SK-N-SH (cell line): ENCODE data around the gene MAML3. TPM values are rescaled to one million over a fixed set of nuclear protein-coding genes. Genes with fewer than 3 reads are reported as not detected.

Experiments
- CTCF ChIA-PET: fragments of 300-600, 350-600 bp; formaldehyde crosslinking; extraction: SDS; loops from one replicate; lab custom pipeline; 2021; lab: Yijun Ruan, JAX
- POLR2A ChIA-PET: fragments of 350-600 bp; sonication (Branson Sonifier 250); formaldehyde crosslinking; extraction: SDS; loops from one replicate; lab custom pipeline; 2020; ENCODE audit warnings: antibody characterized with exemption, inconsistent platforms; lab: Yijun Ruan, JAX
- DNase-seq: peaks from one replicate; pipeline ENCODE4 v3.0.0; 2012
- H2AFZ ChIP-seq: fragments of 200-600 bp; sonication (generic); 2 replicates; pipeline ENCODE4 v1.8.1; 2016; ENCODE audit warnings: antibody characterized with exemption, mild to moderate bottlenecking, low read depth
- H3F3A ChIP-seq: fragments of 200-600 bp; sonication (generic); replicated peaks from 2 replicates; pipeline ENCODE3; 2016; ENCODE audit warnings: antibody characterized with exemption, mild to moderate bottlenecking; ENCODE audit not compliant: insufficient read depth
- H3K27ac ChIP-seq, 2 experiments: fragments of 200-500 bp in 1 of 2; fragments of 200-600 bp in 1 of 2; sonication (Bioruptor generic) in 1 of 2; sonication (generic), shearing (Covaris generic) in 1 of 2; 2 replicates each; pipeline versions ENCODE4 v1.5.1 to v1.6.1; 2014 to 2016; ENCODE audit warnings: low read depth in 2 of 2, inconsistent platforms in 1 of 2, low read length in 1 of 2, mild to moderate bottlenecking in 1 of 2, mixed read lengths in 1 of 2
- H3K27me3 ChIP-seq: fragments of 200-600 bp; sonication (generic), shearing (Covaris generic); 2 replicates; pipeline ENCODE4 v1.6.1; 2016; ENCODE audit warnings: mixed run types; ENCODE audit not compliant: insufficient read depth
- H3K36me3 ChIP-seq, 2 experiments: fragments of 200-500 bp in 1 of 2; fragments of 200-600 bp in 1 of 2; sonication (Bioruptor generic) in 1 of 2; sonication (generic) in 1 of 2; replicated peaks in 1 of 2; 2 replicates each; pipeline versions ENCODE3 to v1.5.1; 2014 to 2016; ENCODE audit warnings: low read length in 1 of 2, mild to moderate bottlenecking in 1 of 2; ENCODE audit not compliant: insufficient read depth in 2 of 2, control insufficient read depth in 1 of 2
- H3K4me1 ChIP-seq, 2 experiments: fragments of 200-500 bp in 1 of 2; fragments of 200-600 bp in 1 of 2; sonication (Bioruptor generic) in 1 of 2; sonication (generic), shearing (Covaris generic) in 1 of 2; 2 replicates each; pipeline versions ENCODE4 v1.5.1 to v1.6.1; 2014 to 2016; ENCODE audit warnings: low read depth in 1 of 2, low read length in 1 of 2, mixed run types in 1 of 2; ENCODE audit not compliant: insufficient read depth in 2 of 2, control insufficient read depth in 1 of 2
- H3K4me2 ChIP-seq: fragments of 200-600 bp; sonication (generic), shearing (Covaris generic); 2 replicates; pipeline ENCODE4 v1.6.1; 2017; ENCODE audit warnings: mixed run types
- H3K4me3 ChIP-seq, 2 experiments: fragments of 200-500 bp in 1 of 2; fragments of 200-600 bp in 1 of 2; sonication (Bioruptor generic) in 1 of 2; sonication (generic), shearing (Covaris generic) in 1 of 2; 2 replicates each; pipeline versions ENCODE4 v1.5.1 to v1.8.1; 2014 to 2016; ENCODE audit warnings: low read depth in 2 of 2, inconsistent platforms in 1 of 2, low read length in 1 of 2, mild to moderate bottlenecking in 1 of 2, mixed read lengths in 1 of 2, moderate library complexity in 1 of 2
- H3K79me2 ChIP-seq: fragments of 200-600 bp; sonication (generic); 2 replicates; pipeline ENCODE4 v1.8.1; 2017; ENCODE audit warnings: mild to moderate bottlenecking; ENCODE audit not compliant: insufficient read depth
- H3K9ac ChIP-seq: fragments of 200-600 bp; sonication (generic); 2 replicates; pipeline ENCODE4 v1.6.1; 2017; ENCODE audit warnings: mixed run types
- H3K9me2 ChIP-seq: fragments of 200-600 bp; sonication (generic); 2 replicates; pipeline ENCODE4 v1.6.1; 2017; ENCODE audit warnings: mixed run types
- H3K9me3 ChIP-seq: fragments of 200-600 bp; sonication (generic); 2 replicates; pipeline ENCODE4 v1.6.1; 2017; ENCODE audit warnings: mixed run types, mild to moderate bottlenecking, moderate library complexity
- H4K20me1 ChIP-seq: fragments of 200-600 bp; sonication (generic); 2 replicates; pipeline ENCODE4 v1.6.1; 2017; ENCODE audit warnings: mild to moderate bottlenecking, mixed run types; ENCODE audit not compliant: insufficient read depth
- ELF1 ChIP-seq: IDR thresholded peaks from 2 replicates; pipeline ENCODE4 v1.4.0; 2012
- EZH2phosphoT487 ChIP-seq: fragments of 200-600 bp; sonication (generic); IDR thresholded peaks from 2 replicates; pipeline ENCODE4 v1.6.1; 2017; ENCODE audit warnings: low read depth, mixed run types, mild to moderate bottlenecking, antibody characterized with exemption, moderate library complexity, borderline replicate concordance
- FOSL2 ChIP-seq: IDR thresholded peaks from 2 replicates; pipeline ENCODE4 v1.4.0; 2012; ENCODE audit warnings: low read depth, mild to moderate bottlenecking, moderate library complexity, borderline replicate concordance
- FOXM1 ChIP-seq: IDR thresholded peaks from 2 replicates; pipeline ENCODE4 v1.4.0; 2012; ENCODE audit warnings: low read depth, mild to moderate bottlenecking
- JUND ChIP-seq: IDR thresholded peaks from 2 replicates; pipeline ENCODE4 v1.4.0; 2012
- NRF1 ChIP-seq: IDR thresholded peaks from 2 replicates; pipeline ENCODE4 v1.6.1; 2012; ENCODE audit warnings: low read depth, mild to moderate bottlenecking, low read length
- RCOR1 ChIP-seq: fragments of 150-350 bp; IDR thresholded peaks from 2 replicates; pipeline ENCODE4 v1.6.1; 2017; ENCODE audit warnings: antibody characterized with exemption, low read length
- REST ChIP-seq: IDR thresholded peaks from 2 replicates; pipeline ENCODE4 v1.6.1; 2012; ENCODE audit warnings: mild to moderate bottlenecking, low read depth, low read length, moderate library complexity
- SMC3 ChIP-seq: IDR thresholded peaks from 2 replicates; pipeline ENCODE4 v1.6.1; 2012; ENCODE audit warnings: low read depth, low read length, improper control_type of control experiment
- TCF12 ChIP-seq: IDR thresholded peaks from 2 replicates; pipeline ENCODE4 v1.4.0; 2012
- USF1 ChIP-seq: IDR thresholded peaks from 2 replicates; pipeline ENCODE4 v1.4.0; 2012; ENCODE audit warnings: low read depth, borderline replicate concordance
- ZBTB33 ChIP-seq: IDR thresholded peaks from 2 replicates; pipeline ENCODE4 v1.4.0; 2012; ENCODE audit warnings: low read depth, borderline replicate concordance
- WGBS: methylation state at CpG from one replicate; pipeline ENCODE4 v1.1.6; 2017; ENCODE audit warnings: low lambda C conversion rate; 5-methylcytosine and 5-hydroxymethylcytosine counted together
- polyA plus RNA-seq, 3 experiments: library from polyadenylated mRNA; depleted of rRNA; stranded (reverse); fragments of >200 nt; gene quantifications; 2 replicates each; pipeline ENCODE4 v1.2.3, GENCODE V29; 2012

Gene MAML3
- polyA plus RNA-seq, 1 of the 3 experiments (the other 2 are of a cell fraction), result 5.3 TPM

- no peak overlapping the region for H2AFZ ChIP-seq
- no peaks in the 10 kb centered on the region for H3K27me3 ChIP-seq
- TF ChIP-seq EZH2phosphoT487, result no peak
- TF ChIP-seq ZBTB33, result no peak
- no peak for TF ChIP-seq TCF12
- no peak for TF ChIP-seq FOSL2
- TF ChIP-seq JUND, result no peak
- TF ChIP-seq USF1, result no peak
- no peak for TF ChIP-seq FOXM1
- no peak for TF ChIP-seq RCOR1
- no peak for TF ChIP-seq REST
- TF ChIP-seq ELF1, result no peak
- no peak for TF ChIP-seq SMC3
- TF ChIP-seq NRF1, result no peak
- TF ChIP-seq, all 33 proteins: peak for 0
- peaks cover 9 to 13% of the 10 kb centered on the region in 2 experiments for H3K4me1 ChIP-seq
- H3K79me2 ChIP-seq, result peaks cover 36% of the 10 kb centered on the region; the same call in 1 of the 2 replicates
- H3F3A ChIP-seq, result peaks cover 2% of the 10 kb centered on the region
- 89% methylated on average over 4 of the region's 4 CpGs for WGBS
- no peak for DNase-seq
- H3K4me3 ChIP-seq, result no peak overlapping the region
- ChIA-PET POLR2A (interaction anchor here (1.0 kb wide), 1 partner anchor 58 kb away, joined by 3 read pairs; no protein-coding TSS in a partner anchor), CTCF (interaction anchor here (2.2 kb wide), 1 partner anchor 12 kb away, joined by 4 read pairs; no protein-coding TSS in a partner anchor)
- H3K9me3 ChIP-seq, result no peaks in the 10 kb centered on the region
- H3K9ac ChIP-seq, result no peak overlapping the region
- H3K9me2 ChIP-seq, result no peaks in the 10 kb centered on the region
- H3K36me3 ChIP-seq, result no peaks in the 10 kb centered on the region
- 0 out of 4 replicates have a peak overlapping the region, but pooled peaks of 1 of the 2 experiments have one; percentile 22 for H3K27ac ChIP-seq
- H3K4me2 ChIP-seq, result no peak overlapping the region
- no peaks in the 10 kb centered on the region for H4K20me1 ChIP-seq
Measured at GRCh38 chr4:140141210-140141835, 12.7 kb downstream of the MAML3 start.
